Activated naive CD4-positive, alpha-beta T cell treated with anti-CD3 and anti-CD28 coated beads, Interleukin-2, amount 50 U/mL, for 72 hours (primary cell): ENCODE measurements around the gene PINLYP. TPM values are rescaled to one million over a fixed set of nuclear protein-coding genes. Genes with fewer than 3 reads are reported as not detected.

Source experiments
- ATAC-seq, 2 donors: fragments of 150-1000 bp; cut with Tn5 transposase; 2 replicates each; pipeline ENCODE4 v1.10.0; 2021; ENCODE audit warnings: mild to moderate bottlenecking in 2 of 2, moderate library complexity in 2 of 2
- DNase-seq, 2 donors: peaks; one replicate each; pipeline ENCODE4 v3.0.0; 2021 to 2022; ENCODE audit warnings: low spot score in 2 of 2
- H3K27ac Mint-ChIP-seq, 2 donors: one replicate each; pipeline ENCODE4 v1.8.0; 2022; ENCODE audit warnings: mild to moderate bottlenecking in 2 of 2, mixed read lengths in 2 of 2
- H3K36me3 Mint-ChIP-seq, 2 donors: one replicate each; pipeline ENCODE4 v1.8.0; 2022; ENCODE audit warnings: mixed read lengths in 2 of 2
- H3K9me3 Mint-ChIP-seq, 2 donors: one replicate each; pipeline ENCODE4 v1.8.0; 2022; ENCODE audit warnings: mixed read lengths in 2 of 2
- total RNA-seq, 2 donors: library from RNA; stranded (reverse); gene quantifications; one replicate each; pipeline ENCODE4 v1.2.3, GENCODE V29; 2022

PINLYP gene
- total RNA-seq = 1 to 10 TPM; 6.5 to 9.0 TPM

DNA sequence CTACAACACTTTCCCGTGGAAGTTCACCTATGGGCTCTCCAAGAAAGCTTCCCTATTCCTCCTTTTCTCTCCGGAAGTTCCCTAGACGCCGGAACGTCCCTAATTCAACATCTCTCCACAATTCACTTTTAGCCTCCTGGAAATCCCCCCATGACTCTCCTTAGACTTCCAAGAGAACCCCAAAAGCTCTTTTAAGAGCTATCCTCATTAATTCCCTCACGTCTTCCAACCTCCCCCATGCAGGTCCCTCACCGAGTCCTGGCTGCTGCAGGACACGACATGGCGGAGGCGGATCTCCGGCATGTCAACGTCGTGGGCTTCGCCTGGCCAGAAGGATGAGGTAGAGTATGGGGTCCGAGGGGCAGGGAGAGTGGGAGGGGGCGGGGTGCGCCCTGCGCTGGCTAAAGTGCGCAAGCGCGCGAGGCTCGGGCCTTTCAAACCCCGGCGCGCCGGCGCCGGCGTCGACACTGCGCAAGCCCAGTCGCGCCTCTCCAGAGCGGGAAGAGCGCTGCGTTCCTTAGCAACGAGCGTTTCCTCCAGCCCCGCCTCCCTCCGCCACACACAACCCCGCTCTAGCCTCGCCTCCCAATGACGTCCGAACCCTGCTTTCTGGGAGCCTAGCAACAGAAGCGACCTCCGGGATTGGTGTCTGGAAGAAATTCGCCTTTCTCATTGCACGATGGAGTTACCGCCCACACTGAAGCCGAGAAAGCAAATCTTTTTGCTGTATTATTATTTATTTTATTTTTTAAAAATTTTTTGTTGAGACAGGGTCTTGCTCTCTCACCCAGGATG lies at the start of gene PINLYP, which contains the start of gene XRCC1:
Gene PINLYP (plus strand): TSS at position 646 of the 795 bp plus-strand sequence. CDS start 1,391 bp downstream, outside the sequence.
Gene XRCC1 (minus strand): TSS at position 372 of the 795 bp plus-strand sequence. CDS start 69 bp downstream, at position 303.
- Mint-ChIP-seq H3K27ac (peak within 1 kb of the TSS; percentile 98 to 99), H3K9me3 (no peaks in the 10 kb centered on the region), H3K36me3 (peaks cover 13 to 14% of the 10 kb centered on the region in 2 donors)
- peak; percentile 92 to 94 for DNase-seq
- peak; percentile 99 to 100 for ATAC-seq

DNA sequence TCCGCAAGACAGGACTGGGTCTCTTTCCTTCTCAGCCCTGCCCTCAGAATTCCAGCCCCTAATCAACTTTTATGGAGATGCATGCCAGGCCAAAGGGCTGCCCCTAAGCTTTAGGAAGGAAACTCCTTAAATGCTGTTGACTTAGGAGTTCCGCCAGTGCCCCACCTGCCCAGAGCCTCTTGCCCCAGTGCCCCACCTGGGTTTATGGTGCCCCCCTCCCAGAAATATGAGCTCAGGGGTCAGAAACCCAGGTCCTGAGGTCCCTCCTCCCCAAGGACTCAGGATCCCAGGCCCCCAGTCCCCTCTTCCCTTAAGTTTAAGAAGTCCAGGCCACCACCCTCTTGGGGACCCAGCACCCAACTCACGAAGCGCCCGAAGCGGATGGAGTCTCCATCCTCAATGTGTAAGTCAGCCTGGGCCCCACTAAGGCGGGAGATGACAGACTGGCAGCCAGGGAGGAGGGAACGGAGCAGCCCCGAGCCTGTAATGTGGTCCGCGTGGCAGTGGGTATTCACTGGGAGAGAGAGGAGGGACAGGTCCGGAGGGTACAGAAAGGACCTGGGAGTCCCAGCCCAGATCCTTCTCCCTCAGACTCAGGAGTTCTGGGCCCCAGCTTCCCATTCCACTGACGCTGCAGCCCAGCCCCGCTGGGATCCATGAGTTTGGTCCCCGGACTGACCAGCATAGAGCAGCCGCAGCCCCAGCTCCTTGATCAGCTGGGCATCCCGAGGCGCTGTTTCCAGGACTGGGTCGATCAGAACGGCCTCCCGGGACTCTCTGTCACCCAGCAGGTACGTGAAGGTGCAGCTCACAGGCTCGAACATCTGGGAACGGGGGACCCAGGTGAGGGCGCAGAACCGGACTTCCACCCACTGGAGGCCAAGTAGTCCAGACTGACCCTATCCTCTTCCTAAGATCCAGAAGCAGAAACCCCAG lies 49.5 kb upstream of the PINLYP start:
- peaks cover 6 to 10% of the 10 kb centered on the region in 2 donors for H3K36me3 Mint-ChIP-seq
- H3K9me3 Mint-ChIP-seq = no peaks in the 10 kb centered on the region
- DNase-seq (peak; percentile 47 to 59), ATAC-seq (peak; percentile 12 to 13)
- H3K27ac Mint-ChIP-seq = peak overlapping the region; percentile 89 to 98

DNA sequence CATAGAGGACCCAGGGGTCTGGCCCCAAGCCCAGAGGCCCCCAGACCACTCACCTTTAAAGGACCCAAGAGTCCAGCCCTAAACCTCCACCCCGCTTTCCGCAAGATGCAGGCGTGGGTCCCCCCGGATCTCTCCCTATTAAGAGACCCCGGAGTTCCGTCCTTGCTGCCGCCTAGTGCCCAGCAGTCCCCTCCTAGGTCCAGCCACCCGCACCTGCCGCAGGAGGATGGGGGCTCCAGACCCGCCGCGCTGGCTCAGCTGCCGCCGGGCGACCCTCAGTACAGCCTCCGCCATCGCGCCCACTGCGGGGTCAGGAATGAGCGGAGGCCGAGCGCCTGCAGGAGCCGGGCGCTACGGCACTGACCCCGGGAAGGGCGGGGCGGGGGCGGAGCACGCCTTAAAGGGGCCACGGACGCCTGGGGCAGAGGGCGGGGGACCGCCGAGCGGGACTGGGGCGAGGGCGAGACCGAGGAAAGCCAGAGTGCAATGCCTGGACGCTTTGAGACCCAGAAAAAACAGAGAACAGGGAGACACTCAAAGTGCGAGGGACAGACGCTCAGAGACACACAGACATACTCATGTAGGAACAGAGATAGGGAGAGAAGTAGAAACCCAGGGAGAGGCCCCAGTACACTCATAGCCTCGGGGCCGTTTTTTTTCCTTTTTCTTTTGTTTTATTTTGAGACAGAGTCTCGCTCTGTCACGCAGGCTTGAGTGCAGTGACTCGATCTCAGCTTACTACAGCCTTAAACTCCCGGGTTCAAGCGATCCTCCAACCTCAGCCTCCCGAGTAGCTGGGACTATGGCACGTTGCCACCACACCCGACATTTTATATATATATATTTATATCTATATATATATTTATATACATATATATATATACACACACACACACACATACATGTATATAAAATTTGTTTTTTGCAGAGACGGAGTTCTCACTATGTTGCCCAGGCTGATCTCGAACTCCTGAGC lies 48.4 kb upstream of the PINLYP start, which contains the start of gene ETHE1:
Gene ETHE1 (minus strand): TSS at position 318 of the 976 bp plus-strand sequence. CDS start 24 bp downstream, at position 294.
- ATAC-seq (peak; percentile 75 to 82), DNase-seq (peak; percentile 78 to 88)
- H3K27ac Mint-ChIP-seq = peak within 1 kb of the TSS; percentile 89 to 98
- H3K36me3 Mint-ChIP-seq = peaks cover 6 to 10% of the 10 kb centered on the region in 2 donors
- H3K9me3 Mint-ChIP-seq = no peaks in the 10 kb centered on the region

DNA sequence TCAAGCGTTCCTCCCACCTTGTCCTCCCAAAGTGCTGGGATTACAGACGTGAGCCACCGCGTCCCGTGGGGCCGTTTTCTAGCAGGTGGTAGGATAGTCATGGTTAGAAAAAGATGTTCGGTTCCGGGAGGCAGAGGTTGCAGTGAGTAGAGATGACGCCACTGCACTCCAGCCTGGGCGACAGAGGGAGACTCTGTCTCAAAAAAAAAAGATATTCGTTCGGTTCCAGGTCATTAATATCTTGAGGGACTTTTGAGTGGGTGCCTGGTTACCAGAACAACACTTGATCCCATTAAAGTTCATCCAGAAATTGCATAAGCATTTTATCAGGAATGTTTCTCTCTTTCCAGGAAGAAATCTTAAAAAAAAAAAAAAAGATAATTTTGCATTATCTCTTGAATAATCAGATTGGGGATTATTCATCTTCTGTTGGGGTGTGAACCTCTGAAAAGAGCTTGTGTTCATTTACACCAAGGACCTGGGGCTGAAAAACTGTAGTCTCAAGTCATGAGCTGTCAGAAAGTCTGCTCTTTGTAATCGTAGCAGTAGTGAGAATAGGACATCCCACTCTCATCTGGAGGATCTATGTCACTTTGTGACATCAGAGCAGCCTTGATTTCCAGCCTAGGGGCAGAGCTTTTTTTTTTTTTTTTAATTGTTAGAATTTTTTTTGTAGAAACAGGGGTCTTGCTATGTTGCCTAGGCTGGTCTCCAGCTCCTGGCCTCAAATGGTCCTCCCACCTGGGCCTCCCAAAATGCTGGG lies 47.6 kb upstream of the PINLYP start:
- ATAC-seq (peak; percentile 16 to 27), DNase-seq (no peak)
- Mint-ChIP-seq H3K27ac (peak overlapping the region in 1 of 2 donors; percentile 98), H3K9me3 (no peaks in the 10 kb centered on the region), H3K36me3 (peaks cover 1 to 10% of the 10 kb centered on the region in 2 donors)

DNA sequence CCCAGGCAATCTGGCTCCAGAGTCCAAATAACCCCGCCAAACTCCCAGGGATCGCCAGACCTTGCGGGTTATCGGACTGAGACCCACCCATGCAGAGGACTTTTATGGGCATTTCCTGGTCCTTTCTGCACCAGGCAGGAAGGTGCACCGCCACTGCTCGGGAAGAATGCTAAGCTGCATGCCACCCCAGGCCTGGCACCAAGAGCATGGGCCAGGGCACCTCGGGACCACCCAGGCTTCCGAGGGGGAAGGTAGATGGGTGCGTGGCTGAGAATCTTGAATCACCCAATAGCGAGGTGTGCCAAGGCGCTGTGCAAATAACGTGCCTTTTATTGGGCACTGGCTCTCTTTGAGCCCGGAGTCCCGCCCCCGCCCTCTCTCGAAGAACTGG lies 43.0 kb upstream of the PINLYP start:
- peaks cover 0 to 5% of the 10 kb centered on the region in 2 donors for H3K36me3 Mint-ChIP-seq
- no peaks in the 10 kb centered on the region for H3K9me3 Mint-ChIP-seq
- H3K27ac Mint-ChIP-seq = peak overlapping the region; percentile 86 to 88
- no peak for DNase-seq
- peak in 1 of 2 donors; percentile 34 for ATAC-seq

DNA sequence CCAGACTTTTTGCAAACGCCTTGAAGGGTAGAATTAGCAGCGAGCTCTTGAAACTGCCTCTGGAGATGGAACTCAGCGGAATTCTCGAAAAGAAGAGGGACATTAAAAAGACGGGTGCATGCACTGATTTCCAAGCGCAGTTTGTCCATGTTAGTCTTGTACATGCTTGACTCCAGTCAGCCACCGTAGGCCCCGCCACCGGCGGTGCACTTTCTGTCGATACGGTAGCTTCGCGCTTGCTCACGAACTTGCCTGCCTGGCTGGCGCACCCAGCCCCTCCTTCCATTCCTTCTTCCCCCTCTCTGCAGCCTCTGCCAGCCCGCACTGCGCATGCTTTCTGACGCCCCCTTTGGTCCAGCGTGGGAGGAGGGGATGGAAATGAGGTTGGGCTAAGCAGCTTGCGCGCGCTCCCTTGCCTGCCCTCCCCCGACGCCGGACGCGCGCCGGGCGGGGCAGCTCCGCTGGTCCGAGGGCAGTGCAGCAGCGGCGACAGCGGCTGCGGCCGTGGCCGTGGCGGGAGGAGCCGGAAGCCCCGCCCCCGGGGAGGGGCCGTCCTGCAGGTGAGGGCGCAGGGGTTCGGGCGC lies 42.5 kb upstream of the PINLYP start, which contains the start of gene ZNF575:
Gene ZNF575 (plus strand): TSS at position 227 of the 584 bp plus-strand sequence. CDS start 1,235 bp downstream, outside the sequence.
- H3K36me3 Mint-ChIP-seq = peaks cover 0 to 5% of the 10 kb centered on the region in 2 donors
- peak within 1 kb of the TSS; percentile 86 to 99 for H3K27ac Mint-ChIP-seq
- H3K9me3 Mint-ChIP-seq = no peaks in the 10 kb centered on the region
- DNase-seq = peak; percentile 83 to 87
- ATAC-seq = peak; percentile 60 to 68

DNA sequence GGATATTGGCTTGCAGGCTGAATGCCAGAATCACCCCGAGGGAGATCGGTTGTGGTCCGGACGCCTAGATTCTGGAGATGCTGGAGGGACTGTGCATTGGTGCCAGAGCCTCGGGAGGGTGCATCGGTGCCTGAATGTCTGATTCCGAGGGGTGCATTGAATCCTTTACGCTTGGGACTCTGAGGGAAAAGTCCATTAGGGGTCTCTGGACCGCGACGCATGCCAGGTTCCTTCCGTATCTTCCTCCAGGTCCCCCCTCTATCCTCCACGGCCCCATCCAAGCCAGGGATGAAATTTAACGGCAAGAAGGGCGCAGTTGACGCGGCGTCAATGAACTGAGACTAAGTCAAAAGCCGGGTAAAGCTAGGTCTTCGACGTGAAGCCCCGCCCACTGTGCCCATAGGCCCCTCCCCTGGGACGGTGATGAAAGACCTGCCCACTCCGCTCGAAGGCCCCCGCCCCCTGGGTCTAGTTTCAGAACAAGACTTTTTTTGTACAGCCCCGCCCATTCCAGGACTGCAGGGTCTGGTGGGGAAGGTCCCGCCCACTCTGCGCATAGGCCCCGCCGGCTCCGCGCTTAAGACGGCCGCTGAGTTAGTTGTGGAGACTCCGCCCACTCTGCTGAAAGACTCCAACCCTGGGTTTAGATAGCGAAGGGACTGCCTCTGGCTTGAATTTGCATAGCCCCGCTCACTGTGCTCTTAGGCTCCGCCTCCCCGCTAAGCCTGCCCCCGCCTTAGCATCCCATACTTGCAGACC lies 41.9 kb upstream of the PINLYP start:
- DNase-seq = peak; percentile 92 to 99
- peak; percentile 82 to 85 for ATAC-seq
- H3K27ac Mint-ChIP-seq = peak overlapping the region; percentile 86 to 99
- peaks cover 0 to 5% of the 10 kb centered on the region in 2 donors for H3K9me3 Mint-ChIP-seq
- peaks cover 6 to 12% of the 10 kb centered on the region in 2 donors for H3K36me3 Mint-ChIP-seq

DNA sequence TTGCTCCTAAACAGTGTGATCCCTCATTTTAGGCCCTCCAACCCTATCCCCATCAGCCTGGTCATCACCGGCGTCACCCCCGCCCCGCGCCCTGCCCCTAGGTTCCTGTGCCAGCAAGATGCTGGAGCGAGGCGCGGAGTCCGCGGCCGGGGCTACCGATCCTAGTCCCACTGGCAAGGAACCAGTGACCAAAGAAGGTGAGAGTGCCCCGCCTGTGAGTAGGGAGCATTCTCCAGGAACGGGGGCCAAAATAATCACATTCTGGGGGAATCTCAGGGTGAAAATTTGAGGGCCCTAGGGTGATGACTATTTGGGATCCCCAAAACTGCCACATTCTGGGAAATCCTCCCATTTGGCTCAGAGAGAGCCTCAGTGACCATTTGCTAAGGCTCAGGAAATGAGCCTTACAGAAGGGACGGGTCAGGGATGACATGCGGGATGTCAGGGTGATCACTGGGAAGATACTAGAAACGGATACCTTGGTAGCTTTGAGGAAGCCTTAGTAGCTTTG lies 41.2 kb upstream of the PINLYP start:
- no peak for ATAC-seq
- Mint-ChIP-seq H3K27ac (peak overlapping the region in 1 of 2 donors; percentile 29), H3K9me3 (peaks cover 4 to 9% of the 10 kb centered on the region in 2 donors), H3K36me3 (peaks cover 12 to 18% of the 10 kb centered on the region in 2 donors)
- no peak for DNase-seq

DNA sequence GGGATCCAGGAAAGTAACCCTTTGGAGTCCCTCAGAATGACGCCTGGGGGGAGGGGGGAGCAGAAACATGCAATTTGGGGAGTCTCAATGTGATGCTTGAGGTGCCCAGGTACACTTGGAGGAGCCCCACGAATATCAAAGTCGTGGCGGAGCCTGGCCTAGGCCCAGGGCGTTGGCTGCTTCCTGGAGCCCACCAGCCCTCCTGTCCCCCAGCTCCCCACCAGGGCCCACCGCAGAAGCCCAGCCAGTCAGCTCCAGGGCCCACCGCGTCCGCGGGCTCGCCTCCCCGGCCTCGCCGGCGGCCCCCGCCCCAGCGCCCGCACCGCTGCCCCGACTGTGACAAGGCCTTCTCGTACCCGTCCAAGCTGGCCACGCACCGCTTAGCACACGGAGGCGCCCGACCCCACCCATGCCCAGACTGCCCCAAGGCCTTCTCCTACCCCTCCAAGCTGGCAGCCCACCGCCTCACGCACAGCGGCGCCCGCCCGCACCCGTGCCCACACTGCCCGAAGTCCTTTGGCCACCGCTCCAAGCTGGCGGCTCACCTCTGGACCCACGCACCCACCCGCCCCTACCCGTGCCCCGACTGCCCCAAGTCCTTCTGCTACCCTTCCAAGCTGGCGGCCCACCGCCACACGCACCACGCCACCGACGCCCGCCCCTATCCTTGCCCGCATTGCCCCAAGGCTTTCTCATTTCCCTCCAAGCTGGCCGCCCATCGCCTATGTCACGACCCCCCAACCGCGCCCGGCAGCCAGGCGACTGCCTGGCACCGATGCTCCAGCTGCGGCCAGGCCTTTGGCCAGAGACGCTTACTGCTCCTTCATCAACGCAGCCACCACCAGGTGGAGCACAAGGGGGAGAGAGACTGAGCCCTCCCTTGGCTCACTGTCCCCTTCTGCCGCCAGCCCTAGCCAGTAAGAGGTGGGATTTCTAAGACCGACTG lies 40.5 kb upstream of the PINLYP start:
- peaks cover 5 to 9% of the 10 kb centered on the region in 2 donors for H3K9me3 Mint-ChIP-seq
- peak overlapping the region in 1 of 2 donors; percentile 29 for H3K27ac Mint-ChIP-seq
- DNase-seq = peak in 1 of 2 donors; percentile 20
- ATAC-seq = no peak
- peaks cover 17 to 25% of the 10 kb centered on the region in 2 donors for H3K36me3 Mint-ChIP-seq

DNA sequence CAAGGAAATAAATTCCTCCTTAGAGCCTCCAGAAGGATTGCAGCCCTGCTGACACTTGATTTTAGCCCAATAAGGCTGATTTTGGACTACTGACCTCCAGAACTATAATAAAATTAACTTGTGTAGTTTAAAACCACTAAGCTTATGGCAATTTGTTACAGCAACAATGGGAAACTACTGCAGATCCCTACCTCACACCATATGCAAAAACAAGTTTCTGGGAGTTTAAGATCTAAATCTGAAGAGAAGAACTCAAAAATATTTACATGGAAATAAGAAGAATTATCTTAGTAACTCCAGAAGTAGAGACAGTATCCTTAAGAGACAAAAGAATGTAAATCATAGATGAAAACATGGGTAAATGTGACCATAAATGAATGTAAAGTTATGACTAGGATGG lies 36.7 kb upstream of the PINLYP start:
- Mint-ChIP-seq H3K9me3 (peaks cover 5 to 9% of the 10 kb centered on the region in 2 donors), H3K27ac (no peak overlapping the region), H3K36me3 (peaks cover 26 to 33% of the 10 kb centered on the region in 2 donors)
- no peak for ATAC-seq
- DNase-seq = no peak

DNA sequence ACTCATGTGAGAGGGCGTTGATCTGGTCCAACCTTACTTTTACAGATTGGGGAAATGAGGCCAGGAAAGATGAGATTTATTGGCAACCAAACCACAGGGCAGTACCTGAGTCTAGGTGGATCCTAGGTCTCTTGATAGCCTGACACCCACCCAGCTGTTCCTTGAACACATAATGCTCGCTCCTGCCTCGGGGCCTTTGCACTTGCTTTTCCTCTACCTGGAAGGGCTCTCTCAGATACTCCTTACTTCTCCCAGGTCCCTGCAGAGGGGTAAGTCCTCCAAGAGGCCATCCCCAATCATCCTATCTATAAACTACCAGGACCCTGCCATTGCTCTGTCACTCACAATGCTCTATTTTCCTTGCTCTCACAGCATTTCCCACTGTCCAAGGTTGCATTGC lies 35.2 kb upstream of the PINLYP start:
- peaks cover 5 to 9% of the 10 kb centered on the region in 2 donors for H3K9me3 Mint-ChIP-seq
- H3K36me3 Mint-ChIP-seq = peaks cover 26 to 30% of the 10 kb centered on the region in 2 donors
- DNase-seq (no peak), ATAC-seq (no peak)
- H3K27ac Mint-ChIP-seq = no peak overlapping the region

DNA sequence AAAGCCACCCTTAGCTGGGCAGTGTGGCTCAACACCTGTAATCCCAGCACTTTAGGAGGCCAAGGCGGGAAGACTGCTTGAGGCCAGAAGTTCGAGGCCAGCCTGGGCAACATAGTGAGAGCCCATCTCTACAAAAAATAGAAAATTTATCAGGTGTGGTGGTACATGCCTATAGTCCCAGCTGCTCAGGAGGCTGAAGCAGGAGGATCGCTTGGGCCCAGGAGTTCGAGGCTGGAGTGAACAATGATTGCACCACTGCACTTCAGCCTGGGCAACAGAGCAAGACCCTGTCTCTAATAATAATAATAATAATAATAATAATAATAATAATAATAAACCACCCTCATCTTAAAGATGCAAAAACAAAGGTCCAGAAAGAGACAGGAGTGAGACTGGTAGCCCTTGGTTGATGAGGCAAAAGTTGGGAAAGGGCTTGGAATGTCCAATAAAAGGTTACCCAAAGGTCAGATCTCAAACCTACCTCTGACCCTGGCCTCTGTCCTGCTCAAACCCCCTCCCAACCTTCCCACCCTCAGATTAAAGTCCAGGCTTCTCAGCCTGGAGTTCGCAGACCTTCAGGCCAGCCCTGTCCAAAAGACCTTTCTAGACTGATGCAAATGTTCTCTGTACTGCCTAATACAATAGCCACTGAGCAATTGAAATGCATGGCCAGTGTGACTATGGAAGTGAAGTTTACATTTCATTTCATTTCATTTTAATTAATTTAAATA lies 33.5 kb upstream of the PINLYP start:
- Mint-ChIP-seq H3K9me3 (peaks cover 5 to 9% of the 10 kb centered on the region in 2 donors), H3K36me3 (peaks cover 26 to 28% of the 10 kb centered on the region in 2 donors), H3K27ac (no peak overlapping the region)
- ATAC-seq = no peak
- DNase-seq = no peak
